ENCODE measurements around the gene EEF1G.
A peak's percentile ranks its signal among the peaks of the same experiment; 100 is the strongest.

Gene EEF1G

DNA sequence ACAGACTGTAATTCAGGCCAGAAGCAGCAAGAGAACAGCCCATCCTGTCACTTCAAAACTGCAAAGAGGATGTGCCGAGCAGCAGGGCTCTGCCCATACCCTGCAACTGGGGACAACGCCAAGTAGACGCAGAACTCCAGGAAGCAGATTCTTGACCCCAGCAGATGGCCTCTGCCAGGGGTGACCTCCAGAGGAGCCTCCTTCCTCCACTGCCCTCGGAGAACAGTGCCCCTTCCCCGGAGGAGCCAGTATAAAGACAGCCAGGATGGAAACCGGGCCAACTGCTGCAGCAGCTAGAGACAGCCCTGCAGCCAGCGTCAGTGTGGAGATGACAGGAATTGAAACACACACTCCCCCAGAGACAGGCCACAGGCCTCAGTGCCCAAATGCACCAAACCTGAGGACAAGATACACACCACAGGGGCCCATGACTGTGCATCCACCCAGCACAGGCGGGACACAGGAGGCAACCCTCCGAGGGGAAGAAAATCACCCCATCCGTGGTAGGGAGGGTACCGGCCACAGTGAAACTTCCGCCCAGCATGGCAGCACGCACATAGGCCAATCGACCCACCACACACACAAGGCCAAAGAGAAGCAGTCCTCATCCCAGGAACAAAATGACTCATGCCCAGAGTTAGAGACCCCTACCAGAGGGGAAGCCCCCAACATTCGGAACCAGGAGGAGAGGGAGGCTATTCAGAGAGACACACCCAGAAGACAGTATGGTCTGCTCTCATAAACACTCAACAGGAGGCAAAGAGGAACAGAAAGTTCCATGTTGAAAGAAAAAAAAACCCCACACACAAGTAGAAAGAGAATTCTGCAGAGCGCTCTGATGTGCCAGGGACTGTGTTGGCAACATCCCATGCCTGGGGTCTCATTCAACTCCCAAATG lies 32.6 kb downstream of the EEF1G start:
- H3K27me3 ChIP-seq (ENCODE audit: control insufficient read depth in 1 of 2, insufficient read depth in 2 of 2, low read length in 2 of 2): no peaks in the 10 kb centered on the region
- peak overlapping the region; percentile 55 to 94 for H3K4me3 ChIP-seq (ENCODE audit: low read depth in 1 of 2, low read length in 2 of 2)
- H3K9me3 ChIP-seq (ENCODE audit: control insufficient read depth in 1 of 2, low read length in 2 of 2): no peaks in the 10 kb centered on the region
- H3K36me3 ChIP-seq (ENCODE audit: control insufficient read depth in 1 of 2, insufficient read depth in 2 of 2, low read length in 2 of 2): peaks cover 0 to 8% of the 10 kb centered on the region in 2 donors
- H3K9ac ChIP-seq (ENCODE audit: low read depth in 1 of 2, low read length in 2 of 2): peak overlapping the region; percentile 54 to 98
- H3K27ac ChIP-seq (ENCODE audit: low read depth, low read length): no peak overlapping the region
- H3K4me1 ChIP-seq (ENCODE audit: control insufficient read depth in 1 of 2, insufficient read depth in 2 of 2, low read length in 2 of 2): peaks cover 69 to 88% of the 10 kb centered on the region in 2 donors

DNA sequence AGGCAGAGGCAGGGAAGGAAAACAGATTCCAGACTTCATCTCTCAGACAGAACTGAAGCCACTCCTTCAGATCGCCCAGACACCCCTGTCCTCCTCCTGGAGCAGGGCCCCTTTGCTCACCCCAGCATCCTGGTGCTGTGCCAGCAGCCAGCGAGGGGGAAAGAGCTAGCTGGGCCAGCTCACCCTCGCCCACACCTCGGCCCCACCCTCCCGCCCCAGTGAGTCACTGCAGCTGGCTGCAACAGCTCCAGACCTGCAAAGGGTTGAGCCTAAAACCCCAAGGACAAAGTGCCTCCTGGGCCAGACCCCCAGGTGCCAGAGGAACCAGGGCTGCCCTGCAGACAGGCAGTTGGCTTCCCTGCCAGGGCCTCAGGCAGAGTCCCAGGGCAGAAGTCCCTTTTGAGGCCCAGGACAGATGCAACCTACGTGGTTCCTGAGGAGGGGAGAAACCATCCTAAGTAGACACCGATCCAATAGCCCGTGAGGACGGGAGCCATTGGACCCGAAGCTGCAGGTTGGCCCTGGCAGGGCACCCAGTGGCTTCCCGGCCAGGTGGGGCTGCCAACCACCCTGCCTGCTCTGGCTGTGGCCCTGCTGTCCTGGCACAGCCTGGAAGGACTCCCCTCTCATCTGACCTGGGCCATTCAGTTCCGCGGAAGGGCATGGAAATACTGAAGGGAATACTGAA lies 34.3 kb downstream of the EEF1G start:
- peak overlapping the region; percentile 46 to 50 for H3K4me3 ChIP-seq (ENCODE audit: low read depth in 1 of 2, low read length in 2 of 2)
- peak overlapping the region; percentile 39 to 54 for H3K9ac ChIP-seq (ENCODE audit: low read depth in 1 of 2, low read length in 2 of 2)
- no peaks in the 10 kb centered on the region for H3K27me3 ChIP-seq (ENCODE audit: control insufficient read depth in 1 of 2, insufficient read depth in 2 of 2, low read length in 2 of 2)
- H3K4me1 ChIP-seq (ENCODE audit: control insufficient read depth in 1 of 2, insufficient read depth in 2 of 2, low read length in 2 of 2): peaks cover 64 to 81% of the 10 kb centered on the region in 2 donors
- H3K27ac ChIP-seq (ENCODE audit: low read depth, low read length): peak overlapping the region; percentile 70
- no peaks in the 10 kb centered on the region for H3K9me3 ChIP-seq (ENCODE audit: control insufficient read depth in 1 of 2, low read length in 2 of 2)
- H3K36me3 ChIP-seq (ENCODE audit: control insufficient read depth in 1 of 2, insufficient read depth in 2 of 2, low read length in 2 of 2): peaks cover 9 to 24% of the 10 kb centered on the region in 2 donors

DNA sequence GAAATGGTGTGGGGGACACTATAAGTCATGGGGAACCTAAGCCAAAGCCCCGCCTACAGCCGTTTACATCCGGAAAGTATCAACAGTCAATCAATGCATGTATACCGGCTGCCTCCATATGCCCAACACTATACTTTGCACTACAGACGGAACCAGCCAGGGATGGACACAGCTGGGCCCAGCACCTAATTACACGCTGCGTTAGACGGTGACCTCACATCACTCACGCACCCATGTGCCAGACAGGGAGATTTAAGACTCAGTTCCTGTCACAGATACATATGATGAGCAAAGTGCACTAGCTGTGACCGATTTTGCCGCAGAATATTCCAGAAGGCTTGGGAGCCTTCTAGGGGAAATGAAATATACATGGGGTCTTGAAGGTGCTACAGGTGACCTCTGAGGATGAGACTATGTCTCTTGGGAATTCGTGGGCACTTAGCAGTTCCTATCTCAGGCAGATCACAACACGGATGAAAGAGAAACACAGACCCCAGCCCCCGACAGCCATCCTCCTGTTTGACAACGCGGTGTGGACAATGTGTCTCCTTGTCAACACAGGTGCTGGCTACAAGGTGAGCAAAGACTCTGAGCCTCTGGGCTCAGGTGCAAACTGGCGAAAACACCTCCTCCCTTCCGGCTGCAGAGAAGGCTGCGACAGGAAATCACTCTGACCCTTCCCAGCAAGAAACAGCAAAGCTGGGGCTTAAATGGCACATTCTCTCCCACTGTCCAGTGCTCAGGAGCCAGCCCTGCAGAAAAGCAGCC lies 35.0 kb downstream of the EEF1G start:
- peak overlapping the region; percentile 36 for H3K27ac ChIP-seq (ENCODE audit: low read depth, low read length)
- peaks cover 17 to 32% of the 10 kb centered on the region in 2 donors for H3K36me3 ChIP-seq (ENCODE audit: control insufficient read depth in 1 of 2, insufficient read depth in 2 of 2, low read length in 2 of 2)

DNA sequence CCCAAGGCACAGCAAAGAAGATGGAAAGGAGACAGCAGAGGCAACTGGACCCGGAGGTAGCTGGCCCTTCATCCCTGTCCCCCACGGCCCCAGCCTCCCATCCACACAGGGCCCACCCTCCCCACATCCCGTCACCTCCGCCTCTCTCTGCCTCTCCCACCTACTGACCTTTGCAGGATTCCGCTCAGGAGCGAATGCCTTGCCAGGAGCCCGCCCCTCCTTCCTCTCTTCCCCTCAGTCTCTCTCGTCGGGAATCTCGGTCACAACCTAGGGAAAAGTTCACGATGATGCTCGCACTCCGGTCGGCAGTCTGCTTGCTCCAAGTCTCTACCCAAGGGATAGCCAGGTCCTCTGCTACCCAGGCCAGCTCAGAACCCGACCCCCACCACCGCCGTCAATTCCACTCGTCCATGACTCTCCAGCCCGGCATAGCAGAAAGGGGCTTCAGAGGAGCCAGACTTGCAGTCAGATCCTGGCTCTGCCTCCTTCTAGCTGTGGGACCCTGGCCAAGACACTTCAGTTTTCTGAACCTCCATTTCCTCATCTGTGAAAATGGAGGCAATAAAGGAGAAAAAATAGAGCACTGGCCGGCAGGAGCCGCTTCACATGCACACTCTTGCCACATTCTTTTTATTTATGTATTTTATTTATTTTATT lies 37.3 kb downstream of the EEF1G start:
- Histone ChIP-seq H3K9ac (ENCODE audit: low read depth in 1 of 2, low read length in 2 of 2) (no peak overlapping the region), H3K9me3 (ENCODE audit: control insufficient read depth in 1 of 2, low read length in 2 of 2) (no peaks in the 10 kb centered on the region), H3K36me3 (ENCODE audit: control insufficient read depth in 1 of 2, insufficient read depth in 2 of 2, low read length in 2 of 2) (peaks cover 38 to 51% of the 10 kb centered on the region in 2 donors), H3K4me1 (ENCODE audit: control insufficient read depth in 1 of 2, insufficient read depth in 2 of 2, low read length in 2 of 2) (peaks cover 38 to 52% of the 10 kb centered on the region in 2 donors), H3K4me3 (ENCODE audit: low read depth in 1 of 2, low read length in 2 of 2) (no peak overlapping the region), H3K27me3 (ENCODE audit: control insufficient read depth in 1 of 2, insufficient read depth in 2 of 2, low read length in 2 of 2) (no peaks in the 10 kb centered on the region), H3K27ac (ENCODE audit: low read depth, low read length) (no peak overlapping the region)

More for the DNA sequence above, 35.0 kb downstream of the EEF1G start:
- Histone ChIP-seq H3K9me3 (ENCODE audit: control insufficient read depth in 1 of 2, low read length in 2 of 2) (no peaks in the 10 kb centered on the region), H3K27me3 (ENCODE audit: control insufficient read depth in 1 of 2, insufficient read depth in 2 of 2, low read length in 2 of 2) (no peaks in the 10 kb centered on the region), H3K4me3 (ENCODE audit: low read depth in 1 of 2, low read length in 2 of 2) (peak overlapping the region; percentile 33 to 46), H3K9ac (ENCODE audit: low read depth in 1 of 2, low read length in 2 of 2) (peak overlapping the region; percentile 34 to 35), H3K4me1 (ENCODE audit: control insufficient read depth in 1 of 2, insufficient read depth in 2 of 2, low read length in 2 of 2) (peaks cover 60 to 73% of the 10 kb centered on the region in 2 donors)

DNA sequence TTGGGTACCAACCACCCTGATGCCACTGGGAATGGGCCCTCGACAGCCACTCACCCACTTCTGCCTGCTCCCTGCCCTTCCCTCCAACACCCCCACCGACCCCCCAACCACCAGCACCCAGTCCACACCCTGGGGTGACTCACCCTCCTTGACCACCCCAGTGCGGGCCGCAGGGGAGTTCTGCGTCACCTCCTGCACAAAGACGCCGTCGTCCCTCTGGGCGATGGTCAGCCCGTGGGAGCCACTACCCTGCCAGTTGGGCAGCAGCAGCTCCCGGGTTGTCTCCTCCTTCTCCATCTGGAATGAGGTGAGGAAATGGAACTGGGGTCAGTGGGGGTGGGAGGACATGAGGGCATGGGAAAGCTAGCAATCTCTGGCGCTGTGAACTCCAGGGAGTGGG lies 37.9 kb downstream of the EEF1G start:
- H3K9ac ChIP-seq (ENCODE audit: low read depth in 1 of 2, low read length in 2 of 2): no peak overlapping the region
- no peak overlapping the region for H3K27ac ChIP-seq (ENCODE audit: low read depth, low read length)
- peaks cover 32 to 45% of the 10 kb centered on the region in 2 donors for H3K4me1 ChIP-seq (ENCODE audit: control insufficient read depth in 1 of 2, insufficient read depth in 2 of 2, low read length in 2 of 2)
- peaks cover 43 to 57% of the 10 kb centered on the region in 2 donors for H3K36me3 ChIP-seq (ENCODE audit: control insufficient read depth in 1 of 2, insufficient read depth in 2 of 2, low read length in 2 of 2)
- no peaks in the 10 kb centered on the region for H3K27me3 ChIP-seq (ENCODE audit: control insufficient read depth in 1 of 2, insufficient read depth in 2 of 2, low read length in 2 of 2)
- no peak overlapping the region for H3K4me3 ChIP-seq (ENCODE audit: low read depth in 1 of 2, low read length in 2 of 2)
- no peaks in the 10 kb centered on the region for H3K9me3 ChIP-seq (ENCODE audit: control insufficient read depth in 1 of 2, low read length in 2 of 2)

DNA sequence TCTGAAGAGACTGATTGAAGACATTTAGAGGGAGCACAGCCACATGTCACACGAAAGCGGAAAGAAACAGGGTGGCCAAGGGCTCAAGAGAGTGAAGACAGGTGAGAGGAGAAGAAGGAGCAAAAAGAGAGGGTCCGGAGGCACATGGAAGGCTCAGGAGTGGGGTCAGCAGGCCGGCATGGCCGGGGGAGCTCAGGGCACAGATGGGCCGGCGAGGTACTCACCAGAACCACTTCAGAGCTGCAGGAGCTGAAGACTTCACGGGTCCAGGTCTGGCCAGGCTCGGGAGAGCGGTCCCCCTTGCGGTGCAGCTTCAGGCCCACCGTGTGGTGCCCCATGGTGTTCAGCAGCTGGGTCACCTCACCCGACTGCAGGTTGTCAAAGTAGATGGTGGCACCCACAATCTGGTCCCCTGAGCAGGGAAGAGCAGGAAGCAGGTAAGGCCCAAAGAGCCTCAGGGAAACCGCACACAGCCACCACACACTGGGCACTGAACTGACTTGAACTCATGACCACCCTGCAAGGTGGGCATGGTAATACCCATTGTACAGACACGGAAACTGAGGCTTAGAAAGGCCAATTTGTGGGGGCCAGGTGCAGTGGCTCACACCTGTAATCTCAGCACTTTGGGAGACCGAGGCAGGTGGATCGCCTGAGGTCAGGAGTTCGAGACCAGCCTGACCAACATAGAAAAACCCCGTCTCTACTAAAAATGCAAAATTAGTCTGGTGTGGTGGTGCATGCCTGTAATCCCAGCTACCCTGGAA lies 38.7 kb downstream of the EEF1G start:
- Histone ChIP-seq H3K4me1 (ENCODE audit: control insufficient read depth in 1 of 2, insufficient read depth in 2 of 2, low read length in 2 of 2) (peaks cover 25 to 37% of the 10 kb centered on the region in 2 donors), H3K9ac (ENCODE audit: low read depth in 1 of 2, low read length in 2 of 2) (no peak overlapping the region), H3K27me3 (ENCODE audit: control insufficient read depth in 1 of 2, insufficient read depth in 2 of 2, low read length in 2 of 2) (no peaks in the 10 kb centered on the region), H3K9me3 (ENCODE audit: control insufficient read depth in 1 of 2, low read length in 2 of 2) (no peaks in the 10 kb centered on the region), H3K36me3 (ENCODE audit: control insufficient read depth in 1 of 2, insufficient read depth in 2 of 2, low read length in 2 of 2) (peaks cover 43 to 66% of the 10 kb centered on the region in 2 donors), H3K4me3 (ENCODE audit: low read depth in 1 of 2, low read length in 2 of 2) (no peak overlapping the region), H3K27ac (ENCODE audit: low read depth, low read length) (no peak overlapping the region)

DNA sequence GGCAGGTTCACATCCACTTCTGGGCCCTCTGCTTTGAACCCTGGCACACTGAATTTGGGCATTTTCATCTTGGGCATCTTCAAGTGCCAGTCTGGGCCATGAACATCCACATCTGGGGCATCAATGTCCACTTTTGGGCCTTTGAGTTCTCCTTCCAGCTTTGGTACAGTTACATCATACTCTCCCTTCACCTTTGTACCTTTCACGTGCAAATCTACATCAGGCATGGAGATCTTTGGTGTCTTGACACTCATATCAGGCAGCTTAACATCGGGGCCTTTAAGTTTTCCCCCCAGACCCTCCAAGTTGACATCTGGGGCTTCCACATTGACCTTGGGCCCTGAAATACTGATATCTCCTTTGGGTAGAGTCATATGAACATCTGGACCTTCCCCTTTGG lies 41.6 kb downstream of the EEF1G start:
- Histone ChIP-seq H3K4me1 (ENCODE audit: control insufficient read depth in 1 of 2, insufficient read depth in 2 of 2, low read length in 2 of 2) (peaks cover 4 to 8% of the 10 kb centered on the region in 2 donors), H3K36me3 (ENCODE audit: control insufficient read depth in 1 of 2, insufficient read depth in 2 of 2, low read length in 2 of 2) (peaks cover 53 to 88% of the 10 kb centered on the region in 2 donors), H3K9me3 (ENCODE audit: control insufficient read depth in 1 of 2, low read length in 2 of 2) (no peaks in the 10 kb centered on the region), H3K27me3 (ENCODE audit: control insufficient read depth in 1 of 2, insufficient read depth in 2 of 2, low read length in 2 of 2) (no peaks in the 10 kb centered on the region), H3K27ac (ENCODE audit: low read depth, low read length) (no peak overlapping the region), H3K4me3 (ENCODE audit: low read depth in 1 of 2, low read length in 2 of 2) (no peak overlapping the region), H3K9ac (ENCODE audit: low read depth in 1 of 2, low read length in 2 of 2) (no peak overlapping the region)

DNA sequence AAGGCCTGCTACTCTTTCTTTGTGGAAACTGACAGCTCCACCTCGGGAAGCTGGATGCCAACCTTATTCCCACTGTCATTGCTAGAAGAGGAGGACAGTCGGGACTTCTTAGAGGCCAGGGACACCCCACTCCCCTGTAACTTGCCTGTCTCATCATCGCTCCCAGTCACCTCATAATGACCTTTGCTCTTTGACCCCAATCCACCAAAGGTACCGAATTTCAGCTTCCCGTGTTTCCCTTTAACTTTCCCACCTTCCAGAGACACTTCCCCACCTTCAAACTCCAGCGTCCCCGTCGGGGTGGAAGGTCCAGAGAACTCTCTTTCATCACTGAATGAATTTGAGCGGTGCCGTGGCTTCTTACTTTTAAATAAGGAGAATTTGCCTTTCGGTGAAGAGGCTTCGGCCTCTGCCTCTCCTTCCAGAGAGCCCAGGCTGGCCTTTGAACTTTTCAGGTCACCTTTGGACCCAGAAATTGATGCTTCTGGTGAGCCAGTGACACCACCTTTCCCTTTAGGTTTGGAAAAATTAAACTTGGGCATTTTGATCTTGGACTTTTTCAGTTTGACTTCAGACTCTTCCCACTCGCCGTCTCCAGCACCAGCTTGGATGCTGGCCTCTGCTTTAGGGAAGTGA lies 56.8 kb downstream of the EEF1G start:
- Histone ChIP-seq H3K27ac (ENCODE audit: low read depth, low read length) (no peak overlapping the region), H3K36me3 (ENCODE audit: control insufficient read depth in 1 of 2, insufficient read depth in 2 of 2, low read length in 2 of 2) (peaks cover 22 to 62% of the 10 kb centered on the region in 2 donors), H3K9me3 (ENCODE audit: control insufficient read depth in 1 of 2, low read length in 2 of 2) (no peaks in the 10 kb centered on the region), H3K9ac (ENCODE audit: low read depth in 1 of 2, low read length in 2 of 2) (no peak overlapping the region), H3K27me3 (ENCODE audit: control insufficient read depth in 1 of 2, insufficient read depth in 2 of 2, low read length in 2 of 2) (no peaks in the 10 kb centered on the region), H3K4me1 (ENCODE audit: control insufficient read depth in 1 of 2, insufficient read depth in 2 of 2, low read length in 2 of 2) (no peaks in the 10 kb centered on the region), H3K4me3 (ENCODE audit: low read depth in 1 of 2, low read length in 2 of 2) (no peak overlapping the region)

DNA sequence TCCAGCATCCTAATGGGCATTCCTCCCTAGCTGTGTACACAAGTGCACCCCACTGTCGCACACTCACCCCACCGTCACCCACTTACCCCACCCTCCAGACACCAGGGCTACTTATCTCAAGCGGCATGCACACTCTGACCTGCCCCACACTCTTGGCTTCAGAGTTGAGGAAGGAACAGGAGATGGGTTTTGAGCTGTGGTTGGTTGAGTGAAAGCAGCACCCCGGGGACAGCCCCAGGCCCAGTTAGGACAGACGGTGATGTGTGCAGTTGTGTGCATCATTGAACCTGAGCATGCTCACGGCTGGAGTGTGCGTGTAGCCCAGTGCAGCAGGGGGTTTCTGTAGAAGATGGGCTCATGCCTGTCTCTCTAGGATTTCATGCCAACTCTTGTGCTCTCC lies 59.5 kb downstream of the EEF1G start:
- no peak overlapping the region for H3K9ac ChIP-seq (ENCODE audit: low read depth in 1 of 2, low read length in 2 of 2)
- no peaks in the 10 kb centered on the region for H3K27me3 ChIP-seq (ENCODE audit: control insufficient read depth in 1 of 2, insufficient read depth in 2 of 2, low read length in 2 of 2)
- H3K4me1 ChIP-seq (ENCODE audit: control insufficient read depth in 1 of 2, insufficient read depth in 2 of 2, low read length in 2 of 2): no peaks in the 10 kb centered on the region
- peaks cover 8 to 38% of the 10 kb centered on the region in 2 donors for H3K36me3 ChIP-seq (ENCODE audit: control insufficient read depth in 1 of 2, insufficient read depth in 2 of 2, low read length in 2 of 2)
- no peaks in the 10 kb centered on the region for H3K9me3 ChIP-seq (ENCODE audit: control insufficient read depth in 1 of 2, low read length in 2 of 2)
- H3K4me3 ChIP-seq (ENCODE audit: low read depth in 1 of 2, low read length in 2 of 2): no peak overlapping the region
- no peak overlapping the region for H3K27ac ChIP-seq (ENCODE audit: low read depth, low read length)

Measured in duodenal mucosa (tissue), 2 donors.